GM04503 (cell line): ENCODE measurements around the gene SHLD1.
"Not testable (repeated sequence)": the region's sequence is repeated elsewhere in the genome, so short reads cannot be mapped to it uniquely, and the experiment has no call there.

Experiments used
- DNase-seq: peaks from one replicate; pipeline ENCODE4 v3.0.0-alpha.2; 2012; ENCODE audit warnings: low read depth

The SHLD1 gene

DNA sequence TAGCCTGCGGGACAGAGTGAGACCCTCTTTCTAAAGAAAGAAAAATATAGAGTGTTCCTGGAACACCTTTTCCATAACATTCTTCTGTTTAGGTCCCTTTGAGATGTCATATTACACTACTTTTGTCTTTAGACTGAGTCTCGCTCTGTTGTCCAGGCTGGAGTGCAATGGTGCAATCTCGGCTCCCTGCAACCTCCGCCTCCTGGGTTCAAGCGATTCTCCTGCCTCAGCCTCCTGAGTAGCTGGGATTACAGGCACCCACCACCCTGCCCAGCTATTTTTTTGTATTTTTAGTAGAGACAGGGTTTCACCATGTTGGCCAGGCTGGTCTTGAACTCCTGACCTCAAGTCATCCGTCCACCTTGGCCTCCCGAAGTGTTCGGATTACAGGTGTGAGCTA lies 31.2 kb downstream of the SHLD1 start:
- DNase-seq, result not testable (repeated sequence)

DNA sequence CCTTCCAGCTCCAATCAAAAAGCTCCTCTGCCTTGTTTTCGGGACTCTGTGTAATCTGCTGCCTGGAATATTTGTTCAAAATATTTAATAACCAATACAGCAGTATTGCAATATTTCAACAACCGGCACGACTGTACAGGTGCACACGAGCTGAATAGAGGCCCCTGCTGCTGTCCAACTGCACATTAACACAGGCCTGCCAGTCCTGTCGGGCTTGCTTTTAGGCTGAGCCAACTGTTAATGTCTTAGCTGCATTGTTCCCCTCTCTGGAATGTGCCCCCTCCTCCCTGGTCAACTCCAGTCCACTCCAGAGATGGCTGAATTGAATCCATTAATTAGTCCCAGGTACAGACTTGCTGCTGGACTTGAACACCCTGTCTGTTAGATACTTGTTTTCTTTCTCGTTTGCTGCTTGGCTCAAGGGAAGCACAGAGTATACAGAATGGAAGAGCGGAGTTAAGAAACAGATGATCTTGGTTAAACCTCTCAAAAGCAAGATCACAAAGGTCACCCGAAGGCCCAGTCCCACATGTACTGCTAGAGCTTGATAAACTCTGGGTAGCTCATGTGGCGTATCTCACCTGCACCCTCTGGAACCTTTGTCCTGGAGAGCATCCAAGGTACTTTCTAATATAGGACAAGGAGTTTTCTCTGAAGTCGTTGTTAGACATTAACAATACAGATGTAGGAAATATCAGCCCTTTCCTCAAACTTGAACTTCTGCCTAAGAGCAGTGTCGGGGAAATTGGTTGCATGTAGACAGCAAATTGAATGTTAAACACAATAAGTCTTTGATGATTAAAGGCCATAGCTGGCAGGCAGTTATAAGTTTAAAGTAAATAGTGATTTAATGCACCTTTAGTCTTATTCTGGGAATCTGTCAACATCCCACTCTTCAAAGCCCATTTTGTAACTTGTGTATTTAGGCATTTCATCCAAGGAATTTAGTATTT lies 31.9 kb downstream of the SHLD1 start:
- DNase-seq, result no peak

DNA sequence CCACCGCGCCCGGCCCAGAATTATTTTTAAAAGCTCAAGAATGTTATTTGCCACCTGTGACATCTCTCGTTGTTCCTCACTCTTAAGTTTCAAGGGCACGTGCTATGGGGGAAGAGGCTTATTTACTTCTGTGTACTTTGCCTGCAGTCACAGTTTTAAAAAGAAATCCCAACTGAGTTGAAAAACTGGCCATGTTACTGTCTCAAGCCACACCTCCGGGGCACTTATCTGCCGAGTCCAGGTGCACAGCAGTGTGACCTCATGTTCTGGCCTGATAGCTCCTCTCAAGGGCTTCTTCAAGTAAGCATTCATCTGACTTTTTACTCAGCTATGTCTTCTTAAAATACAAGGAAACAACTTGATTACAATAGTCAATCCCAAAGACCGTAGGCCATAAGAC lies 34.5 kb downstream of the SHLD1 start:
- DNase-seq, result no peak

DNA sequence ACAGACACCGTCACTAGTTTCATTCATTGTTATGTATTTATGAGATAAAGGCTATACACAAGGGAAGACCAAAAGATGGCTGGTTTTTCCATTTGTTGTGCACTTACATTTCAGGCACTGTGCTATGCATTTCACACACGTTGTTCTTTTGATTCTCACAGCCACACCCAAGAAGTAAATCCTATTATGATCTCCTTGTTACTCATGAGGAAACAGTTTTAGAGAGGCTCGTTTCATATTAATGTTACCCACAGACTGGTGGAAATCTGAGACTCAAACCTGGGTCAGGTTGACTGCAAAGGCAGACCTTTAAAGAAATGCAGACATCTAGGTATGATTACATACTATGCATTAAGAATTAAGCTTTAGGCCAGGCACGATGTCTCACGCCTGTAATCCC lies 34.9 kb downstream of the SHLD1 start:
- DNase-seq, result no peak

DNA sequence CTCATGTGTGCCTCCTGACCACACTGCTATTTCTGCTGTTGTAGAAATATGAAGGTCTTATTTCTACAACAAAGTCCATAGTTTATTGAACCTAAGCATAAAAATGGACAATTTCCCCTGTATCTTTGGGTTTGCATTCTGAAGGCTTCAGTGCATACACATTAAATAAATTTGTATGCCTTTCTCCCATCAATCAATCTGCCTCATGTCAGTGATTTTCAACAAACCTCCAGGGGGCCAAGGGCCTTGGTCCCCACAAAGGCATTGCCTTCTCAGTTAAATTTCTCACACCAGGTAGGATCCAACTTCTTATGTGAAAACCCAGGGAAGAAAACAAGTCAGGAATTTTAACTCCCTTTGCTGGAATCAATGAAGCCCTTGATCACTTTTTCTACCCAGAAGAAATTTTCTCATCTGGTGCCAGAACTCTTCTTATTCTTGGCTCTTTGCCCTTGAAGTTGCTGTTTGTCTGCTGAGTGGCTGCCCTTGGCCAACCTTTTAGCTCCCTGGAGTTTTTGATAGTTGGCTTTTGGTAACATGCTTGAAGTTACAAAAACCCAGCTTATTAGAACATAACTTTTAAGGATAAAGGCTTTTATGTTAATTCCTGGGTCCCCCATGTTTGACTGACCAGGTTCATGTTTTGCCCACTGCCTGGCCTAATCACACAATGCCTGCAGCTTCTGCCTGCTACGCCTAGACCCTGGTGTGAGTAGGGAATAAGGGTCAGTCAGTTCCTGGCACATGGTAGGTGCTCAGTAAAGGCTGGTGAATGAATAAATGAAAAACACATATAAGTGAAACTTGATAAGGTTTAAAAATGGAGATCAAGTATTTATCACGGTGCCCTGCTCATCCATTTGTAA lies 37.0 kb downstream of the SHLD1 start:
- peak; percentile 17 for DNase-seq

DNA sequence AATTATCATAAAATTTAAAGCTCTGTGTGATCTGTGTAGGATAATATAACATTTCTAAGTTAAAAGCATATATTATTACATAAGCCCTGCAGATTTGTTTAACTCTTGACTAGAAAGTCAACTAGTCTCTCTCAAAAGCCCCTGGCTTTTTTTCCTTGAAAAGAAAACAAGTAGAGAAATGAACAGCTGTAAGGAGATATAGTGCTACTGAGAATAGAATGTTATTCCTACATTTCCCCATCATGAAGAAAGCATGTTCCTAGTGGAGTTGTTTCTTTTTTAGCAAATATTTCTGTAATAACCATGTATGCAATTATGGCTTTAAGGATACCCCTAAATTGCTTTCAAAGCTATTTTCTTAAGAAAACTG lies 37.6 kb downstream of the SHLD1 start:
- DNase-seq, result no peak

DNA sequence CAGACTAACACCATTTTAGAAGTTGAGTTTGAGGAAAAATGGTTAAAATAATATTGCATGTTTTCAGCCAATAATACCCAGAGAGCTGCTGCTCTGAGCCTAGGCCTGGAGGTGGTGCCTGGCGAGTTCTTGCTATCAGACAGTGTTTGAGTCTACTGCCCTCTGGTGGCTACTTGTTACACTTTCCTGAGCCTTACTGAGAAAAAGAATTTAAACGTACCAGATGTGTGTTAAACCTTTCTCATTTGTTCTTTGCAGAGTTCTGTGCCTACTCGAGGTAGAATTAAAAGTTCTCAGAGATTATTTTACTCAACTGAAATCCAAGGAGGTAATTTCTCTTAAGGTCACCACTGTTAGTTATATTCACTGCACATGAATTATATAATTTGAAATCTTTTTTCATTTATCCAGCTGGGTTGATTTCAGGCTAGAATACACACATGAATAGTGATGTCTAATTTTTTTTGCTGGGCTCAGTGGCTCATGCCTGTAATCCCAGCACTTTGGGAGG lies 38.2 kb downstream of the SHLD1 start:
- DNase-seq, result peak; percentile 21

DNA sequence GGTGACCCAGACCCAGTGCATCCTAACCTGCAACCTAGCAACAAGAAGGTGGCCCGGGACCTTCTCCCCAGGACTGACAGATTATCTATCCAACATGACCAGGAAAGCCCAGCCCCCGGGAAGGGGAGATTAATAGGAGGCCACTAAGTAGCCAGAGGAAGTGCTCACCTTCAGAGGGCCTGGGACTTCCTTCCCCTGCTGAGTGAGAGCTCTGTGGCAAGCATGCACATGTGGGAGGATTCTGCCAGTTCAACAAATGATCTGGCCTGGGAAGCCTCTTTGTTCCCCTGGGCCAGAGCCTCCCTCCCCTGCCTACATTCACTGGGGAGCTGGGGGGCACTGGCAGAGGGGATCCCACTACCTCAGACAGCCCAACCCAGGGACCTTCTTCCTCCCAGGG lies 39.6 kb downstream of the SHLD1 start:
- DNase-seq, result no peak

DNA sequence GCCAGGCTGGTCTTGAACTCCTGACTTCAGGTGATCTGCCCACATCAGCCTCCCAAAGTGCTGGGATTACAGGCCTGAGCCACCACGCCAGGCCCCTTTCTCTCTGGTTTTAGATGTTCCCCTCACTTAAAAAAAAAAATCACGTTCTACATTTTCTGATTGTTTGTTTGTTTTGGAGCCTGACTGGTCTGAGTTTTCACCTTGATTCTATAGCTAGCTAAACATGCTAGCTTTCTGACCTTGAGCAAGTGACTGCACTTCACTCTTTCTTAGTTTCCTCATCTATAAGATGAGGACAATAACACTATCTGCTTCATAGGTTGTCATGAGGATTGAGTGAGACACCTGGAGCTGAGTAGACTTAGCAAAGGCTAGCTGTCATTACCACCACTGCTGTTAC lies 43.7 kb downstream of the SHLD1 start:
- no peak for DNase-seq

DNA sequence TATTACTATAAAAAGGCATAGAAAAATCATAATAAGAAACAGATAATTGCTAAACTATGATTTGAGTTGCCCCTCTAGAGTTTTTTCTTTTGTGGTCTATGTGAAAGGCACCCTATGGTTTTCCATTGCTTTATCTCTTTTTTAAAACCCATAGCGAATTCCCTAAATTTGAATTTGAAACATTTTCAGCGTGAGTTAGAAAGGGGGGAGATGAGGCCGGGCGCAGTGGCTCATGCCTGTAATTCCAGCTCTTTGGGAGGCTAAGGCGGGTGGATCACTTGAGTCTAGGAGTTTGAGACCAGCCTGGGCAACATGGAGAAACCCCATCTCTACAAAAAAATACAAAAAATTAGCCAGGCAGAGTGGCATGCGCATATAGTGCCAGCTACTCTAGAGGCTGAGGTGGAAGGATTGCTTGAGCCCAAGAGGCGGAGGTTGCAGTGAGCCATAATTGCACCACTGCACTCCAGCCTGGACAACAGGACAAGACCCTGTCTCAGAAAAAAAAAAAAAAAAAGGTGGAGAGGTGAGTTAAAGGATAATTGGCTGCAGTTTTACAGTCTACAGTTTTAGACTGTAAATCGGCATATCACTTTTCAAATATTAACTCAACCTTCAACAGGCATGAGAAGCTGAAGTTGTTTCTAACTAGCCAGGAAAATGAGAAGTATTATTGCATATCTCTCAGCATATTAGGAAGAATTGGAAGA lies 46.3 kb downstream of the SHLD1 start:
- DNase-seq, result no peak

DNA sequence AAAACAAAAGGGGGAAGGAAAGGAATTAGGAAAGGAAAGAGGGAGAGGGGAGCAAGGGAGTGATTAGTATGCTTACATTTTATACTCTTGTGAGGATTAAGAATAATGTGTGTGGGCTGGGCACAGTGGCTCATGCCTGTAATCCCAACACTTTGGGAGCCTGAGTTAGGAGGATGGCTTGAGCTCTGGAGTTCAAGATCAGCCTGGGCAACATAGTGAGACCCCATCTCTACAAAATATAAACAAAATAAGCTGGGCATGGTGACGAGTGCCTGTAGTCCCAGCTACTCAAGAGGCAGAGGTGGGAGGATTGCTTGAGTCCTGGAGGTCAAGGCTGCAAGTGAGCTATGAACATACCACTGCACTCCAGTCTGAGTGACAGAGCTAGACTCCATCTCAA lies 47.0 kb downstream of the SHLD1 start:
- DNase-seq, result no peak

DNA sequence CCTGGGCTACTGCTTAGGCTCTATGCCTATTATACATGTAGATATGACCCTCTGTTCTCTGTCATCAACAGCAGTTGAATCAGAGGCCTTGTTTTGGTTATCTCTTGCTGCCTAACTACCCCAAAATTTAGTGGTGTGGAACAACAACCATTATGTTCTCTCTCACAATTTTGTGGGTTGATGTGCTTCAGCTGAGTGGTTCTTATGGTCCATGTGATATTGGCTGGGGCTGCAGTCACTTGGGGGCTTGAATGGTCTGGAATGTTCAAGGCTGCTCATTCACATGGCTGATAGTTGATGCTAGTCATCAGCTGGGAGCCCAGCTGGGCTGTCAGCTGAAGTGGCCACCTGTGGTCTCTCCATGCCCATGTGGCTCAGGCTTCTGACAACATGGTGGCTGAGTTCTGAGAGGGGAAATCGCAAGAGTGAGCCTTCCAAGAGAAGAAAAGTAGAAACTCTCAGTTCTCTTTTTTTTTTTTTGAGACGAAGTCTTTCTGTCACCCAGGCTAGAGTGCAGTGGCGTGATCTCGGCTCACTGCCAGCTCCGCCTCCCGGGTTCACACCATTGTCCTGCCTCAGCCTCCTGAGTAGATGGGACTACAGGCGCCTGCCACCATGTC lies 47.8 kb downstream of the SHLD1 start:
- no peak for DNase-seq

DNA sequence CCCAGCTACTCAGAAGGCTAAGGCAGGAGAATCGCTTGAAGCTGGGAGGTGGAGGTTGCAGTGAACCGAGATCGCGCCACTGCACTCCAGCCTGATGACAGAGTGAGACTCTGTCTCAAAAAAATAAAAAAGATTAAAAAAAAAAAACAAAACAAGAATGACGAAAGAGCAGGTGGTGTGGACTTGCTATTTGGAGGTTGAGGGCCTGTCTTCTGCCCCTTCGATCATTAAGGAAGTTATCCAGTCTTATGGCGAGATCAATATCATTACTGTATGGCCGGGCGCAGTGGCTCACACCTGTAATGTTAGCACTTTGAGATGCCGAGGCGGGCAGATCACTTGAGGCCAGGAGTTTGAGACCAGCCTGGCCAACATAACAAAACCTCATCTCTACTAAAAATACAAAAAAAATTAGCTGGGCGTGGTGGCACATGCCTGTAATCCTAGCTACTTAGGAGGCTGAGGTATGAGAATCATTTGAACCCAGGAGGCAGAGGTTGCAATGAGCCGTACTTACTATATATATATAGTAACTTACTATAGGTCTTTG lies 53.6 kb downstream of the SHLD1 start:
- DNase-seq, result not testable (repeated sequence)

DNA sequence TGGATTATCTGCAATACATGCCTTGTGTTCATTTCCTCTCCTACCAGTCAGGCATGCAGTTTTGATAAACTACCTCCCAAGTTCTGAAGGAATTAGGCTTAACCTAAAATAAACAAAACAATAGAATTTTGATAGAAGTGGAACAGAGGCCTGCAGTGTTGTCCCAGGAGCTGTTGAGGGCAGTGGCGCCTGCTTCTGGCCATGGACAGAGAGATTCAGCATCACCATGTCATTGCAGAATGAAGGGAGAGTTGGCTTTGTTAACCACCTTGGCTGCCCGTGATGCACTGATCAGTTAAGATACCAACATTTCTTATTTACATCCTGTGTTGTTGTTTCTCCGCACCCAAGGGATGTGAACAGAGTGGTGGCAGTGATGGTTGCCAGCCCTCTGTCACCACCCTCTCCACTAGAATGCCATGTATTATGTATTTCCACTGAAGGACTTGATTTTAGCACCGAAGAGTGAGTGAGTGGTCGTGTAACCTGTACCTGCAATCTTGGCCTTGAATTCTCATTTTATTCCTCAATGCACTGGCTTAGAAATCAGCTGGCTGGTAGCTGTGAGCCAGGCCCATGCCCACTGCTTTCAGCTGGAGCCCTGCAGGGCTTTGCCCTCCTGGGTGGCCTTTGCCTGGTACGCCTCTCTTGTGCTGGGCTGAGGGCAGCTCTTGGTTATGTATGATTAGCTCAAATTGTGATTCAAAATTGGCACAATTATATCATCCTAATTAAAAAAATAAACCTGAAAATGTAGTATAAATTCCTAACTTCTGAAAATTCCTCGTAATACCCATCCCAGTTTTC lies 56.5 kb downstream of the SHLD1 start:
- no peak for DNase-seq

DNA sequence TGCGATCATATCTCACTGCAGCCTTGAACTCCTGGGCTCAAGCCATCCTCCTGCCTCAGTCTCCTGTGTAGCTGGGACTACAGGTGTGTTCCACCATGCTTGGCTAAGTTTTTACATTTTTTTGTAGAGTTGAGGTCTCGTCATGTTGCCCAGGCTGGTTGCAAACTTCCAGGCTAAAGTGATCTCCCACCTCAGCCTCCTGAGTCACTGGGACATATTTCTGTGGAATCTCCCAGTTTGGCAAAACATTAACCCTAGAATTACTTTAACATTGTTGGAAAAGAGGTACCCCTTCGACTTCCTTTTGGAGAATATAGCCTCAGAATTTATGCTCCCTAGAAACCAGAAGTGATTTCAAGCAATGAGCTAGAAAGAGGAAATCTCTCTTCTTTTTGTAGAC lies 57.2 kb downstream of the SHLD1 start:
- DNase-seq, result no peak

DNA sequence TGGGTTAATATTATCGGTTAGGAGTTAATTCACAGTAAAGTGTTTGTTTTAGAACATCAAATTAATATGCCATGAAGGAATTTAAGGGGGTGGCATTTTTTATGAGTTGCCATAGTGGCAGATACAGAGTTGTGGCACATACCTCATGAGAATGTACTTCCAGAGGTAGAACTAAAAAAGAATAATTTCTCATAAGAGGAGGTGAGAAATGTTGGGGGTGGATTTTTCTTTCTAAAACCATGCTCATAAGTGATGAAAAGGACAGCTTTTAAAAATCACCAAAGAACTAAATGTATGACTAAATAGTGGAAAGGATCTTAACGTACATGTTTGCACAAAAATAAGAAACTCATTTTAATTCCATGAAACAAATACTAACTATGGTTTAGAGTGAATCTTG lies 58.7 kb downstream of the SHLD1 start:
- DNase-seq, result no peak

DNA sequence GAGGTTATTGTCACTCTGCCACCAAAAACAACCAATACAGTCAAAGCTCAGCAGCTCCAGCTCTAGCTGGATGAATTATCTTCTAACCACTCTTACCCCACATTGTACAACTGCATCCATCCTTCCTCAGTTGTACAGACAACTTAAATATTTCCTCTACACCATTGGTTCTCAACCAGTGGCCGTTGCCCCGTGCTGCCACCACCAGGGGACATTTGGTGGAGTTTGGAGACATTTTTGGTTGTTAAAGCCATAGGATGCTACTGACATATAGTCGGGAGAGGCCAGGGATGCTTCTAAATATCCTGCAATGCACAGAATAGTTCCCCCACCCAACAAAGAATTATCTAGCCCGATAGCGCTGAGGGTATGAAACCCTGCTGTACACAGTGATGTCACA lies 59.3 kb downstream of the SHLD1 start:
- no peak for DNase-seq

DNA sequence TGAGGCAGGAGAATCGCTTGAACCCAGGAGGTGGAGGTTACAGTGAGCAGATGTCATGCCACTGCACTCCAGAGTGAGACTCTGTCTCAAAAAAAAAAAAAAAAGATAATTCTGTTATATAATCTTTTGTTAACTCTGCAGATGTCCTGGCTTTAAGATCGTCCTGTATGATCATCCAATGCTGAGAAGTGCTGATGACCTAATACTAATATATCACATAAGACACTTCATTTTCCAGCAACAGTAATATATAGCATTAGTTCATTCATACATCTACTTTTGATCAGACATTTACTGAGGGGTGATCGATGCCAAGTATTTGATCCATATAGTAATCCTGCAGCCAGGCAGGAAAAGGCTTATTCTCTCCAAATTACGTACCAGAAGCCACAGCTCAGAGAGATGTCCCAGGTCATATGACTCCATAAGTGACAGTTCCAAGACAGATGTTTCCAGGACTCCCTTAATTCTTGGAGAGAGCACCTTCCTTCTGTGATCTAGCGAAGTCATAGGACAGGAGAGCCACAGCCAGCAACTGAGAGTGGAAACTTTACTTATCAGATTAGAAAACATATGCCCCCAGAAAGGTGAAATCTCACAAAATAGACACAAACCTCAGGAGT lies 60.7 kb downstream of the SHLD1 start:
- no peak for DNase-seq

DNA sequence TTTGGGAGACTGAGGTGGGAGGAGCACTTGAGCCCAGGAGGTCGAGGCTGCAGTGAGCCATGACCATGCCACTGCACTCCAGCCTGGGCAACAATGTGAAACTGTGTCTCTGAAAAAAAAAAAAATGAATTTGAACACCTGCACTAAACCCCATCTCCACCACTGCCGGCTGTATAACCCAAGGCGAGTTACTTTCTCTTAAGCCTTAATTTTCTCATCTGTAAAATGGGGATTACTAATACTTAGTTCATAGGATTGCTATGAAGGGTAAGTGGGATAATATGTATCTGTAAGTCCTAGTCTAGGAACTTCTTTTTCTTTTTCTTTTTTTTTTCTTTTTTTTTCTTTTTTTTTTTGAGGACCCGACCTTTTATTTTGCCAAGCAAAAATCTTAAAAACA lies 61.5 kb downstream of the SHLD1 start:
- no peak for DNase-seq

DNA sequence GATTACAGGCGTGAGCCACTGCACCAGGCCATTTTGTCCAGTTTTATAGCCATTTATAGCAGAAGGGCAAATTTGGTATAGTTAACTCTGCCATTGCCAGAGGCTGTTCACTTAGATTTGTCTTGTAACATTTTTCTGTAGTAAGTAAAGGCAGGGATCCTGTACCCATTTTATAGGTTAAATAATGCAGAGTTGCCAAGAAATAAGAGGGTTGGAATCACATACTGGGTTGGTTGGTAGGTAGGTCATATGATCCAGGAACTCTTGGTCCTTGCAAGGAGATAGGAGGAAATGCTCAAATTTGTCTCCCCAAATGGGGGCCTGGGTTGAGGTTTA lies 68.1 kb downstream of the SHLD1 start:
- DNase-seq, result no peak
